HepG2 (cell line): ENCODE data around the gene HMGCS2.

Experiments
- CBX5 ChIP-seq: sonication (generic); formaldehyde crosslinking; IDR thresholded peaks from 2 replicates; pipeline ENCODE4 v1.4.0; 2020; ENCODE audit warnings: missing genetic modification reagents, borderline replicate concordance
- JUN ChIP-seq: sonication (generic); formaldehyde crosslinking; IDR thresholded peaks from 2 replicates; pipeline ENCODE4 v1.4.0; 2020; ENCODE audit warnings: mild to moderate bottlenecking, missing genetic modification reagents
- NFE2 ChIP-seq: sonication (generic); formaldehyde crosslinking; IDR thresholded peaks from 2 replicates; pipeline ENCODE4 v1.4.0; 2020; ENCODE audit warnings: missing genetic modification reagents
- POLR2AphosphoS5 ChIP-seq: IDR thresholded peaks from 2 replicates; pipeline ENCODE4 v1.6.1; 2012; ENCODE audit warnings: low read depth, low read length
- TAF1 ChIP-seq: sonication (generic); formaldehyde crosslinking; IDR thresholded peaks from 2 replicates; pipeline ENCODE4 v1.4.0; 2020; ENCODE audit warnings: missing genetic modification reagents
- YY1 ChIP-seq: IDR thresholded peaks from 2 replicates; pipeline ENCODE4 v1.6.1; 2011; ENCODE audit warnings: low read length, low read depth, moderate library complexity, mild to moderate bottlenecking; ENCODE audit not compliant: insufficient read depth, insufficient replicate concordance
- ZC3H4 ChIP-seq: sonication (generic); formaldehyde crosslinking; IDR thresholded peaks from 2 replicates; pipeline ENCODE4 v1.4.0; 2020; ENCODE audit warnings: missing genetic modification reagents, borderline replicate concordance
- ZFP37 ChIP-seq: sonication (generic); formaldehyde crosslinking; IDR thresholded peaks from 2 replicates; pipeline ENCODE4 v1.4.0; 2020; ENCODE audit warnings: missing genetic modification reagents, borderline replicate concordance
- ZNF281 ChIP-seq: sonication (generic); formaldehyde crosslinking; IDR thresholded peaks from 2 replicates; pipeline ENCODE4 v1.4.0; 2020; ENCODE audit warnings: missing genetic modification reagents, borderline replicate concordance
- ZNF75D ChIP-seq: sonication (generic); formaldehyde crosslinking; IDR thresholded peaks from 2 replicates; pipeline ENCODE4 v1.8.1; 2023; ENCODE audit warnings: missing genetic modification reagents, mild to moderate bottlenecking, borderline replicate concordance

- no peak for TF ChIP-seq ZNF281 (CRISPR knock-in tag)
- TF ChIP-seq ZFP37 (CRISPR knock-in tag) = no peak
- TF ChIP-seq ZC3H4 = no peak
- no peak for TF ChIP-seq POLR2AphosphoS5
- no peak for TF ChIP-seq ZNF75D (CRISPR knock-in tag)
- no peak for TF ChIP-seq TAF1 (CRISPR knock-in tag)
- TF ChIP-seq CBX5 (CRISPR knock-in tag) = no peak
- TF ChIP-seq YY1 = no peak
- no peak for TF ChIP-seq NFE2 (CRISPR knock-in tag)
- no peak for TF ChIP-seq JUN (CRISPR knock-in tag)
Observed at GRCh38 chr1:119738100-119738720, 30.5 kb downstream of the HMGCS2 start.
